Mucosa of stomach (tissue), 1 donor: Measurements from ENCODE around the gene CHAT.

Experiments
- H3K27me3 ChIP-seq: one replicate; pipeline ENCODE4 v1.7.0; 2013; ENCODE audit warnings: mild to moderate bottlenecking, low read length; ENCODE audit not compliant: control insufficient read depth, insufficient read depth
- H3K36me3 ChIP-seq: one replicate; pipeline ENCODE4 v1.7.0; 2013; ENCODE audit warnings: low read length; ENCODE audit not compliant: control insufficient read depth, insufficient read depth
- H3K4me1 ChIP-seq: one replicate; pipeline ENCODE4 v1.7.0; 2013; ENCODE audit warnings: mild to moderate bottlenecking, low read length; ENCODE audit not compliant: control insufficient read depth, insufficient read depth
- H3K4me3 ChIP-seq: one replicate; pipeline ENCODE4 v1.7.0; 2013; ENCODE audit warnings: low read length
- H3K9ac ChIP-seq: one replicate; pipeline ENCODE4 v1.7.0; 2013; ENCODE audit warnings: mild to moderate bottlenecking, low read length, moderate library complexity
- H3K9me3 ChIP-seq: one replicate; pipeline ENCODE4 v1.7.0; 2013; ENCODE audit warnings: mild to moderate bottlenecking, low read length, moderate library complexity; ENCODE audit not compliant: control insufficient read depth
- donor health status: Pancreatic carcinoma.

Gene CHAT

DNA sequence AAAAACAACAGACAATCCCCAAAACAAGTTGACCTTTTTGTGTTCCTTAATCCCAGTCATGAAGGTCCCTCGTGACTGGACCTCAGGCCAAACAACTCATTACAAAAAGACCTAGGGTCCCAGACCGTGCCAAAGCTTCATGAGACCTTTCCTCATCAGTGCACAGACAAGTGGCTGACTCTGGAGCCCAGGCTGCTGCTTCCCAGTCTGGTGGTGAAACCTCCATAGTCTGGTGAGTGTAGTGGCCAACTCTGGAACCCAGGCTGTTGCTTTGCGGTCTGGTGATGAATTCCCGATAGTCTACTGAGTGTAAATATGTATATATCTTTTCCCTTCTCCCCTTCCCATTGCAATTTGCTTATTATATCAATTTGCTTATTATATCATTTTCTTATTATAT lies 25.9 kb upstream of the CHAT start:
- Histone ChIP-seq H3K4me3 (no peak overlapping the region), H3K27me3 (no peaks in the 10 kb centered on the region), H3K9me3 (no peaks in the 10 kb centered on the region), H3K4me1 (no peaks in the 10 kb centered on the region), H3K36me3 (no peaks in the 10 kb centered on the region), H3K9ac (no peak overlapping the region)

DNA sequence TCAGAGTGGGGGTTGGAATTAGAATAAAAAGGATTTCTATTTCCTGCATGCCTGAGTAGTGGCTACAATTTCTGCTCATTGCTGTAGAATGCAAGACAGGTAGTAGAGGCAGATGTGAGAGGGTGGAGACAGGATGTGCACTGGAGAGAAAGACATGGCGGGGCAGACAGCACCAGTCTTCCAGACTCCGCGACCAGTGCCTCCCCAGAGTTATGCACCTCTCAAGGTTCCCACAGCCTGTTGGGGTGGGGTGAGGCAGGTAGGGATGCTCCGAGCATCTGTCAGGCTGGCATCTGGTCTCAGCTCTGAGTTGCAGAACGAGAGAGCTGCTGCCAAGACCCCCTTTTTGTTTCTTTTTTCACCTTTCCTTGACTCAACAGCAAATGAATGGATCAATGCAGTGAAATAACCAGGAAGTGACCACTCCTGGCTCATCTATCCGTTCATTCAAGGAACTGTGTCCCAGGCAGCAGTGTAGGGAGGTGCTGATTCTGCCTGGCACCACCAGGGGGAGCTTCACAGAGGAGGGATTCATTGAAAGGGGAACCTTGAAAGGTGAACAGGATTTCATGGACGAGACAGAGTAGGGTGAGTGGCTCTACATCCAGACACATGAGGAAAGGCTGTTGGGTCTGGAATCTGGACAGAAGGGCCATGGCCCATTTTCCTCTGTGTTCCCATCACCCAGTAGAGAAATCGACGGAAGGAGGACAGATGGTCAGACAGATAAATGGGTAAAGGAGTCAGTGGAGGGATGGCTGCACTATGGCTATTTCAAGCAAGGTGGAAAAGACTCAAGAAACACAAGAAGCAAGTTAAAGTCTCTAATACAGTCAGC lies 20.9 kb upstream of the CHAT start:
- no peaks in the 10 kb centered on the region for H3K4me1 ChIP-seq
- H3K9ac ChIP-seq = no peak overlapping the region
- no peak overlapping the region for H3K4me3 ChIP-seq
- H3K9me3 ChIP-seq = no peaks in the 10 kb centered on the region
- no peaks in the 10 kb centered on the region for H3K36me3 ChIP-seq
- no peaks in the 10 kb centered on the region for H3K27me3 ChIP-seq

DNA sequence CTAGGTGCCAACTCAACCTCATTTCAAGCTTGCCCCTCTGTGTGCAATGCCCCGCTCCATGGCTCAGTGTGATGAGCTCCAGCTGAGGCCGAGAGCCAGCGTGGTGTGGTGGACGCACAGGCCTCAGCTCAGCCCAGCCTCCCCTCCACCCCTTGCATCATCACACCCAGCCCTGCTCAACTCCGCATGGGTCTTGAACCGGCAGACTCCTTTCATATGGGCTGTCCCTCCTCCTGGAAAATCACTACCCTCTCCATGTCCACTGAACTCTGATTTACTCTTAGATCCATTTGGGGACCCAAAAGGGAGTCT lies 20.3 kb upstream of the CHAT start:
- Histone ChIP-seq H3K4me1 (no peaks in the 10 kb centered on the region), H3K36me3 (no peaks in the 10 kb centered on the region), H3K9me3 (no peaks in the 10 kb centered on the region), H3K4me3 (no peak overlapping the region), H3K27me3 (no peaks in the 10 kb centered on the region), H3K9ac (no peak overlapping the region)

DNA sequence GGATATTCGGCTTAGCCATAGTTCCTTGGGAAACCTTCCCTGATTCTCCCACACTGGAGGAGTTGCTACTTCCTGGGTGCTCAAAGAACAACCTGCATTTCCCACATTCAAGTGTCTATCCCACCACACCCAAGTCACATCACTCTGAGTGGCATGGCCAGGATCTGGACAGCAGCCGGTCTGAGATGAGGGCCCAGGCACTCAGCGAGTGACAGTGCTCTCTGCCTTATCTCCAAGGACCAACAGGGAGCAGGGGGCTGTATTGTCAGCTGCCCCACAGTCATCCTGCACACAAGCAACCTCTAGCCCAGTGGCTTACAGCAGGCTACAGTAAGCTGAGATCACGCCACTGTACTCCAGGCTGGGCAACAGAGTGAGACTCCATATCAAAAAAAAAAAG lies 19.8 kb upstream of the CHAT start:
- Histone ChIP-seq H3K36me3 (no peaks in the 10 kb centered on the region), H3K27me3 (no peaks in the 10 kb centered on the region), H3K4me1 (no peaks in the 10 kb centered on the region), H3K9ac (no peak overlapping the region), H3K9me3 (no peaks in the 10 kb centered on the region), H3K4me3 (no peak overlapping the region)

DNA sequence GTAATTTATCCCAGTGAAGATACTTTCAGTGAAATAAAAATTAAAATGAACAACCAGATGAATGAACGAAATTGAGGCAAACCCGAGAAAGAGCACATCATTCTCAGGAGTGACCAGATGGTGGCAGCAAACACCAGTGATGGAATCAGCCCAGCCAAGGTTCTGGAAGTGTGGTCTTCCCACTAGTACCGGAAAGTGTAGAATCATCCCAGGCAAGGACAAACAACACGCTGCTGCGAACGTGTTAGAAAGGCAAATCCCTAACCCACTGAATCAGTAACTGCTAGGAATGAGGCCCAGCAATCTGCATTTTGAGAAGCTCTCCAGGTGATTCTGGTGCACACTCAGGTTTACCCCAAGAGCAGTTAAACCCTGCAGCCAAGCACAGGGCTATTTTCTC lies 19.2 kb upstream of the CHAT start:
- Histone ChIP-seq H3K9ac (no peak overlapping the region), H3K27me3 (no peaks in the 10 kb centered on the region), H3K9me3 (no peaks in the 10 kb centered on the region), H3K36me3 (no peaks in the 10 kb centered on the region), H3K4me3 (no peak overlapping the region), H3K4me1 (no peaks in the 10 kb centered on the region)

DNA sequence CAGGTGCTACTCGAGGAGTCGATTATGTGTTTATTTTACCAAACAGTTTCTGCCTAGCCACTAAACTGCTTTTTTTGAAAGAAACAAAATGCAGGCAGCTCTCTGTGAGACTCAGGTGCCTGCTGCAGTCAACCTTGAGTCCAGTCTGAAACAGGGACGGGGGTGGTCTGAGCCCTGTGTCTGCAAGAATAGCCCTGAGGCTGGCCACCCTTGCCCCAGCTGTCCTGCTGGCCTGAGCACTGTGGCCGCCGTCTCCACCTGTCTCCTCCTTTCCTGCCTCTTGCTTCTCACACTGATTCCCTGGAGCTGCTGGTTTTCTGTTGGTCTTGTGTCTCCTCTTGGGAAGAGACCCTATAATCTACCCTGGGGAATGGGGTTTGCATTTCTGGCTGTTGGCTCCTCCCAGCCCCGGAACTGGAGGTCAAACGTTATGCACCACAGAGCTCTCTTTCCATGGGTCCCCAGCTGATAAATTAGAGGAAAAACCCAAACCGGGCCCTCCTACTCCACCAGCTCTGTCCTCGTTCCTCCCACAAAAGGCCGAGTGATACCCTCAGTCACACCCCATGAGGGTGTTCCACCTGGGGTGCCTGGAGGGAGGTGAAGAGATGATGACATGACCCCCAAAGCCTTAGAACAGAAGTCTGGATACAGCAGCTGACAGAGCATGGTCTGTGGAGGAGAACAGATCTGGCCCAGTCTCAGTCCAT lies 18.7 kb upstream of the CHAT start:
- Histone ChIP-seq H3K36me3 (no peaks in the 10 kb centered on the region), H3K27me3 (no peaks in the 10 kb centered on the region), H3K9me3 (no peaks in the 10 kb centered on the region), H3K4me3 (no peak overlapping the region), H3K9ac (no peak overlapping the region), H3K4me1 (no peaks in the 10 kb centered on the region)

DNA sequence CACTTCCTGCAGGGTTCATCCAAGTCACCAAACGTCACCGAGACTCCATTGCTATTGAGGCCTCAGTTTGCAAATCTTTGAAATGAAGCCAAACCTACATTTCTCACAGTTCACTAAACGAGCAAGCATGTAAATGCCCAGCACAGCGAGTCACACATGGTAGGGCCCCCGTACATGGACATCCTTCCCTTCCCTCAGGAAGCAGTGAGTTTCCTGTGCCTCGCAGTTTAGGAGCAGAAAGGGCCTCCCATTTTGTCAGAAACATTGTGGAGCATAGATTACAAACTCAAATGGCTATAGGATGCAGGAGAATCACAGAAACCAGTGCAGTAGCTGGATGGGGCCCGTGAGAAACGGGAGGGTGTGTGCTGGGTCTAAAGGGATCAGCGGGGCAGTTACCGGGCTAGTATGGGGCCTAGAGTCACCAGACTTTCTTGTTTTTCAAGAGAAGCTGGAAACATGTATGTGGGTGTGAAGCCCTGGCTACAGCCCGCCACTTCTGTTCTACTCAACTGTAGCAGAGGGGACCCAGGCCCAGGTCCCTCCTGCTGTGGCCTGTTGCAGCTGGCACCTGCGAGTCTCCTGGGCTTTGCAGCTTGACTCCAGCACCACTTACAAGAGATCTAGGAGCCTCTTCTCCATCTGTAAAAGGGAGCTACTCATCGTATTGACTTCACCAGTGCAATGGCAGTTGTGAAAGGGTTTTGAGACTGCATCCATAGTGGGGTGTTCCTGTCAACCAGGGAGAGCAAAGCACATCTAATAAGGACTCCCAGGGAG lies 17.9 kb upstream of the CHAT start:
- no peaks in the 10 kb centered on the region for H3K36me3 ChIP-seq
- H3K4me3 ChIP-seq = no peak overlapping the region
- H3K4me1 ChIP-seq = no peaks in the 10 kb centered on the region
- no peak overlapping the region for H3K9ac ChIP-seq
- no peaks in the 10 kb centered on the region for H3K27me3 ChIP-seq
- H3K9me3 ChIP-seq = no peaks in the 10 kb centered on the region

DNA sequence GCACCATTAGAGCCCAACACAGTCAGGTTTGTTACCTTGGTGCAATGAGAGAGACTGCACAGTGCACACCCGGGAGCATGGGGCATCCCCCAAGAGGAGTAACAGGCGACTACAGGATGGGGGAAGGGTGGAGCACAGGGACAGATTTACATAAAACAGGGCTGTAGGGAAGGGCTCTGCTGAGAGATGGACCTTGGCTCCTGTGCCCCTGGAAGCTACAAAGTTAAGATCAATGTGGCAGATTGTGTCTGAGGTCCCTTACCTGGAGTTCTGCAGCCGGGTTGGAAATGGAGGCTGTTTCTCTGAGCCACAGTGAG lies 17.4 kb upstream of the CHAT start:
- Histone ChIP-seq H3K4me1 (no peaks in the 10 kb centered on the region), H3K4me3 (no peak overlapping the region), H3K27me3 (no peaks in the 10 kb centered on the region), H3K36me3 (no peaks in the 10 kb centered on the region), H3K9me3 (no peaks in the 10 kb centered on the region), H3K9ac (no peak overlapping the region)

DNA sequence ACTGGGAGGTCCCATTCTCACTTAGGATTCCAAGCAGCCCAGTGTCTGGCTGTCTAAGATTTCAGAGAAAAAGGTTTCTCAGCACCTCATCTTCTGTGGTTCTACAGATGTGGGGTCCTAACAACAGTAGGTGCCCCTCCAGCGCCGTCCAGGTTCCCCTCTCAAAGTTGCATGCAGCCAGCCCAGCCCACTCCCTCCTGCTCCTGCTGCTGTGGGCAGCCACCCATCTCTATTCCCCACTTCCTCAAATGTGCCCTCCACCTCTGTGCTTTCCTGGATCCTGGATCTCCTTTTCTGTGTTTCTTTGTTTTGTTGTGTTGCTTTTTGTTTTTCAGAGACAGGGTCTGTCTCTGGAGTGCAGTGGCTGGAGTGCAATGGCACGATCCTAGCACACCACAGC lies 17.0 kb upstream of the CHAT start:
- no peaks in the 10 kb centered on the region for H3K27me3 ChIP-seq
- no peaks in the 10 kb centered on the region for H3K36me3 ChIP-seq
- H3K9ac ChIP-seq = no peak overlapping the region
- H3K9me3 ChIP-seq = no peaks in the 10 kb centered on the region
- no peaks in the 10 kb centered on the region for H3K4me1 ChIP-seq
- H3K4me3 ChIP-seq = no peak overlapping the region

DNA sequence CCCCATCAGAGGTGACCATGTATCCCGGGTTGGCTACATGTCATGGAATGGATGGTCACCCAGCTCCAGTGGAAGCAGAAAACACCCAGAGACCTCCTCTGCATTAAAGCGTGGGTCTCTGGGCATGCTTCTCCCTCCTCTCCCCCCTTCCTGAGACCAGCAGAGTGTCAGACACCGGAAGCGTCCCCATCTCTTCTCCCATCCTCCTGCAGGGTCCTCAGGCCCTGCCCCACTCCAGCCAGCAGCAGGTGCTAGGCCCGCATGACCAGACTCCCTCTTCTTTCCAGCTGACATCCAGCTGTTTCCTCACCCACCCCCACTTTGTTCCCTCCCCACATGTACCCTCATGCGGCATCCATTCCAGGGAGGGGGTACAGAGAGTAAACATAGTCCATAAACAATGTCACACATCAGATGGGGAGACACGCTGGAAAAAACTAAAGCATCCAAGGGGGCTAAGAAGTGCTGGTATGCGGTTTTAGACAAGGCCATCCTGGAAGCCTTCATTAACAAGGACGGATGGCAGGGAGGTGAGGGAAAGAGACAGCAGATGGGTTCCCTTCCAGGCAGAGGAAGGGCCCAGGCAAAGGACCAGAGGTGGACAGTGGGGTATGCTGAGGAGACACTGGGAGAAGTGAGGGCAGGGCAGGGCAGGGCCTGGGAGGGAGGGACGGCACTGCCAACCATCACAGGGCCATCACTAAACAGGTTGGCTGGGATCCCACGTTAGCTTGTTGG lies 16.2 kb upstream of the CHAT start:
- H3K4me3 ChIP-seq = no peak overlapping the region
- H3K4me1 ChIP-seq = no peaks in the 10 kb centered on the region
- H3K9me3 ChIP-seq = no peaks in the 10 kb centered on the region
- H3K36me3 ChIP-seq = no peaks in the 10 kb centered on the region
- H3K9ac ChIP-seq = no peak overlapping the region
- H3K27me3 ChIP-seq = no peaks in the 10 kb centered on the region

DNA sequence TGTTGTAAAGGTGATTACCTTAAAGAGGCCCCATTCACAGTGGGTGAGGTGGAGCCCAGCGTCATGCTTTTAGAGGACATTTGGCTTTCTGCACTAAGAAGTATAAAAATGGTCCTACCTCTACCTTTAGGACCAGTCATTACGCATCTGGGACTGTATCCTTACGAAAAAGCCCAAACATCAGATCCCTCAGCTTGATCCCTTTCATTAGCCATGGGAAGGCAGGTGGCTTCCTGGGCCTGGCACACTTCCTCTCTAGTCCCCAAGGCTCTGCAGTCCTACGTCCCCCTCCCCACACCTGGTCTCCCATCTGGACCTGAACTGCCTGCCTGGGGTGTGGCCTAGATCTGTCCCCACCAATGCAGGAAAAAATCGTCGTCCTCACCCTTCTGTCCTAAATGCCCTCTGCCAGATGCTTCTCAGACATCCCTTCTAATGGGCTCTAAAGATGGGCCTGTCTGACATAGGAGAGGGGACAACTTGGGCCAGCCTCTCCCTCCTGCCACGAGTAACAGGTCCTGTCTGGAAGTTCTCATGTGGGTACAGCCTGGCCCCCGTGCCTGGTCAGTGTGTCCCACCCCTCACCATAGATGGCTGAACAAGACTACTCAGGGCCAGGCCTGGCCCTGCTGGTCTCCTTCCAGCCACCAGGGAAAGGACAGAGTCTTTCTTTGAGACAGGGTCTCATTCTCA lies 15.5 kb upstream of the CHAT start:
- Histone ChIP-seq H3K27me3 (no peaks in the 10 kb centered on the region), H3K4me1 (no peaks in the 10 kb centered on the region), H3K4me3 (no peak overlapping the region), H3K36me3 (no peaks in the 10 kb centered on the region), H3K9ac (no peak overlapping the region), H3K9me3 (no peaks in the 10 kb centered on the region)
